Thoracic aorta (tissue), 2 donors: ENCODE results near the gene HOXC9. TPM values are rescaled to one million over a fixed set of nuclear protein-coding genes. Genes with fewer than 3 reads are reported as not detected.

ENCODE experiments used
- ATAC-seq: fragments of 150-250 bp; one replicate; pipeline ENCODE4 v1.8.0; 2017; ENCODE audit warnings: low read depth; ENCODE audit not compliant: insufficient number of reproducible peaks, low FRiP score
- DNase-seq: peaks from one replicate; pipeline ENCODE4 v3.0.0-alpha.2; 2020; ENCODE audit warnings: low spot score
- H3K27ac ChIP-seq, 2 donors: fragments of 200-600 bp; sonication (generic); 1 replicate in 1 of 2; 2 replicates in 1 of 2; pipeline ENCODE4 v1.5.1; 2016; ENCODE audit warnings: mild to moderate bottlenecking in 2 of 2, moderate library complexity in 2 of 2
- H3K27me3 ChIP-seq: fragments of 200-600 bp; sonication (generic); replicated peaks from 2 replicates; pipeline ENCODE4 v1.6.0; 2016; ENCODE audit warnings: mild to moderate bottlenecking; ENCODE audit not compliant: insufficient read depth
- H3K36me3 ChIP-seq: fragments of 200-600 bp; sonication (generic); one replicate; pipeline ENCODE4 v1.5.1; 2016
- H3K4me1 ChIP-seq, 2 donors: fragments of 200-600 bp; sonication (generic); 1 replicate in 1 of 2; 2 replicates in 1 of 2; pipeline versions ENCODE4 v1.5.1 to v1.6.0; 2016; ENCODE audit warnings: low read depth in 2 of 2, mild to moderate bottlenecking in 1 of 2; ENCODE audit not compliant: control insufficient read depth in 1 of 2
- H3K4me3 ChIP-seq: fragments of 200-600 bp; sonication (generic); 2 replicates; pipeline ENCODE4 v1.5.1; 2016; ENCODE audit warnings: mild to moderate bottlenecking
- H3K9me3 ChIP-seq: fragments of 200-600 bp; sonication (generic); 2 replicates; pipeline ENCODE4 v1.5.1; 2016
- CTCF ChIP-seq: fragments of 200-600 bp; sonication (generic); IDR thresholded peaks from one replicate; pipeline ENCODE4 v1.5.1; 2019; ENCODE audit warnings: antibody characterized with exemption
- total RNA-seq, 2 donors: library from RNA; depleted of rRNA; stranded (reverse); fragments of >200 nt; gene quantifications; one replicate each; pipeline versions ENCODE4 v1.1.0 to v1.2.3, GENCODE V29; 2016

HOXC9 gene
- total RNA-seq, 2 donors from 2014 or later, result not detected

GRCh38 chr12:54031480-54031879, 31.5 kb downstream of the HOXC9 start:
- Histone ChIP-seq H3K27ac (no peak overlapping the region), H3K4me3 (no peak overlapping the region), H3K27me3 (no peaks in the 10 kb centered on the region), H3K9me3 (no peaks in the 10 kb centered on the region), H3K36me3 (peaks cover 3% of the 10 kb centered on the region), H3K4me1 (peaks cover 0 to 11% of the 10 kb centered on the region in 2 donors)
- ATAC-seq (no peak), DNase-seq (no peak)
- TF ChIP-seq CTCF, result no peak

- no peak overlapping the region for H3K4me3 ChIP-seq
- H3K4me1 ChIP-seq, result peaks cover 0 to 11% of the 10 kb centered on the region in 2 donors
- ATAC-seq (no peak), DNase-seq (no peak)
- TF ChIP-seq CTCF, result no peak
- no peaks in the 10 kb centered on the region for H3K9me3 ChIP-seq
- no peaks in the 10 kb centered on the region for H3K27me3 ChIP-seq
- H3K27ac ChIP-seq, result no peak overlapping the region
- peaks cover 3% of the 10 kb centered on the region for H3K36me3 ChIP-seq
Observed at GRCh38 chr12:54032086-54032619, 32.2 kb downstream of the HOXC9 start.

- Histone ChIP-seq H3K4me3 (peak within 1 kb of the TSS; percentile 64), H3K27ac (no peak within 1 kb of the TSS), H3K4me1 (peaks cover 0 to 11% of the 10 kb centered on the region in 2 donors), H3K9me3 (no peaks in the 10 kb centered on the region), H3K36me3 (peaks cover 3% of the 10 kb centered on the region), H3K27me3 (no peaks in the 10 kb centered on the region)
- ATAC-seq (peak; percentile 33), DNase-seq (no peak)
- peak; percentile 99 for TF ChIP-seq CTCF
Observed at GRCh38 chr12:54032627-54033100, 32.7 kb downstream of the HOXC9 start, which contains the start of gene HOXC5. TSS of gene HOXC5 (plus strand) at chr12:54033050. CDS start at chr12:54033123, 73 bp downstream.

GRCh38 chr12:54033106-54033979, 33.4 kb downstream of the HOXC9 start:
- TF ChIP-seq CTCF, result no peak
- ATAC-seq (no peak), DNase-seq (no peak)
- H3K27ac ChIP-seq, result no peak overlapping the region
- H3K4me3 ChIP-seq, result peak overlapping the region; percentile 64
- H3K9me3 ChIP-seq, result no peaks in the 10 kb centered on the region
- H3K36me3 ChIP-seq, result peaks cover 3% of the 10 kb centered on the region
- no peaks in the 10 kb centered on the region for H3K27me3 ChIP-seq
- peaks cover 0 to 11% of the 10 kb centered on the region in 2 donors for H3K4me1 ChIP-seq
